Coronary artery (tissue), 2 donors: ENCODE measurements around the gene PSMC6.
"Not testable (repeated sequence)": the region's sequence is repeated elsewhere in the genome, so short reads cannot be mapped to it uniquely, and the experiment has no call there.

Experiments used
- DNase-seq: peaks from one replicate; pipeline ENCODE4 v3.0.0-alpha.2; 2017; ENCODE audit warnings: low spot score
- H3K27ac ChIP-seq, 2 donors: fragments of 200-600 bp; sonication (generic); one replicate each; pipeline ENCODE4 v1.5.1; 2016 to 2019
- H3K4me3 ChIP-seq: fragments of 200-600 bp; sonication (generic); 2 replicates; pipeline ENCODE4 v1.5.1; 2016; ENCODE audit warnings: mild to moderate bottlenecking, moderate library complexity
- CTCF ChIP-seq: fragments of 200-600 bp; sonication (generic); IDR thresholded peaks from one replicate; pipeline ENCODE4 v1.5.1; 2019; ENCODE audit warnings: antibody characterized with exemption

PSMC6 gene

DNA sequence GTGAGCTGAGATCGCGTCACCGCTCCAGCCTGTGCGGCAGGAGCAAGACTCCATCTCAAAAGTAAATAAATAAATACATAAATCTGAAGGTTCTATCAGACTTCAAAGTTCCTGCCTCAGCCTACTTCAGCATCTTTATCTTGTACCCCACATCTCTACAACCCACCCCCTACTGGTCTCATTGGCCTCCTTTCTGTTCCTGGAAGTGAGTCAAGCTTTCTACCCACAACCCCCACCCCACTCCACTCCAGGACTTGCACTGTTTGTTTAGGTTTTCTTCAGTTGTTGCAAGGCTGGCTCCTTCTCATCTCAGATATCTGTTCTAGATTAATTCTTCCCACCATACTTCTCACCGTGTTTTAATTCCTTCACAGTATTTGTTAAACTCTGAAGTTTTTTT is 714 bp upstream of the PSMC6 start:
- Histone ChIP-seq H3K4me3 (peak overlapping the region; percentile 91), H3K27ac (peak overlapping the region; percentile 75 to 92)
- no peak for TF ChIP-seq CTCF
- DNase-seq, result no peak

DNA sequence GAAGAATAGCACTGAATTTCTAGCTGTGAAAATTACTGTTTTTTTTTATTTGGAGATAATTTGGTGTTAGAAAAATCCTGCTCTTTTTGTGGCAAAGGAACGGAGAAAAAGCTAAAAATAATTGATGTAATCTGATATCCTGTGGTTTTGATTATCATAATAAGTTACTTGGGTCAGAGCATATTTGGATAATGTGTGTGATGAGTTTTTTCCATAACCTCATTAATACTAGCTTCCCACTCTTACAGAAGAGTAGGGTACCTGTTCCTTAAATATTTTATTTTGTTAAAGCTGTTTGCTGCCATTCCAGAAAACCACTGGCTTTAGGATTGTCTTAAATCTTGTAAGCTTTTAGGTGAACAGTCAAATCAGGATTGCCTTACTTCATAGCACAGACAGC is 4.7 kb downstream of the PSMC6 start:
- no peak overlapping the region for H3K4me3 ChIP-seq
- no peak for TF ChIP-seq CTCF
- DNase-seq, result no peak
- H3K27ac ChIP-seq, result no peak overlapping the region

GRCh38 chr14:52716155-52716554 is 9.2 kb downstream of the PSMC6 start:
- no peak for DNase-seq
- no peak overlapping the region for H3K4me3 ChIP-seq
- H3K27ac ChIP-seq, result no peak overlapping the region
- TF ChIP-seq CTCF, result no peak

GRCh38 chr14:52723514-52724359 is 16.7 kb downstream of the PSMC6 start:
- DNase-seq, result no peak

DNA sequence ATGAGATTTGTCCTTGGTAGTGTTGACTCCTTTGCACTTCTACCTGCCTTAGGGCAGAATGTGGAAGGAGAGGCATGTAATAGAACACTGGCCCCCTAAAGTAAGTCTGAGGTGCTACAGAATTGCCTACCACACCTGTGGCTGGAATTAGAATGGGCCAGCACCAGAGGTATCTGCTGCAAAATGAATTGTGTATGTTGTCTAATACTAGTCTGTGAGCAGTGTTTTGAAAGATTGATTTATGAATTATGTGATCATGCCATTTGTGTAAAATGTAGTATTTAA is 17.3 kb downstream of the PSMC6 start:
- DNase-seq, result no peak
- TF ChIP-seq CTCF, result no peak
- H3K27ac ChIP-seq, result no peak overlapping the region
- H3K4me3 ChIP-seq, result no peak overlapping the region

More at GRCh38 chr14:52723514-52724359, 16.7 kb downstream of the PSMC6 start:
- TF ChIP-seq CTCF, result no peak
- no peak overlapping the region for H3K27ac ChIP-seq
- H3K4me3 ChIP-seq, result no peak overlapping the region

GRCh38 chr14:52727509-52727908 is 20.5 kb downstream of the PSMC6 start:
- DNase-seq, H3K4me3 ChIP-seq, H3K27ac ChIP-seq: not testable (repeated sequence)

GRCh38 chr14:52729035-52729434 is 22.0 kb downstream of the PSMC6 start:
- not testable (repeated sequence) for H3K4me3 ChIP-seq, DNase-seq, H3K27ac ChIP-seq

- DNase-seq, result no peak
- TF ChIP-seq CTCF, result no peak
- Histone ChIP-seq H3K4me3 (peak overlapping the region; percentile 97), H3K27ac (peak overlapping the region; percentile 62 to 96)
Observed at GRCh38 chr14:52729585-52729924, 22.6 kb downstream of the PSMC6 start.
